Measurements from ENCODE around the gene INPP5D.

DNA sequence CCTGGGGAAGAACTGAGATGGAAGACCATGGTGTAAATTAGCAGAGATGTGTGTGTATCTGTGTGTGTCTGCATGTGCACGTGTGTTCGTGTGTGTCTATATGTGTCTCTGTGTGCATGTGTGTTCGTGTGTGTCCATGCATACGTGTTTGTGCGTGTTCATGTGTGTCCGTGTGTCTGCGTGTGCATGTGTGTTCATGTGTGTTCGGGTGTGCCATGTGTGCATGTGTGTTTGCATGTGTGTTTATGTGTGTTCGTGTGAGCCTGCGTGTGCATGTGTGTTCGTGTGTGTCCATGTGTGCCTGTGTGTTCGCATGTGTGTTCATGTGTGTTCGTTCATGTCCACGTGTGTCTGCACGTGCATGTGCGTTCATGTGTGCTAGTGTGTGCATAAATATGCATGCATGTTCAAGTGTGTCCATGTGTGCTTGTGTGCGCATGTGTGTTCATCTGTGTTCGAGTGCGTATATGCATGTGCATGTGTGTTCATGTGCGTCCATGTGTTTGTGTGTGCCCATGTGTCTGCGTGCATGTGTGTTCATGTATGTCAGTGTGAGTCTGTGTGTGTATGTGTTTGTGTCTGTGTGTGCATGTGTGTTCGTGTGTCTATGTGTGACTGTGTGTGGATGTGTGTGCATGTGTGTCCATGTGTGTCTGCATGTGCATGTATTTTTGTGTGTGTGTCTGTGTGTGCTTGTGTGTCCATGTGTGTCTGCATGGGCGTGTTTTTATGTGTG is 24.5 kb upstream of the INPP5D start:
- TF ChIP-seq, protein P1, sequence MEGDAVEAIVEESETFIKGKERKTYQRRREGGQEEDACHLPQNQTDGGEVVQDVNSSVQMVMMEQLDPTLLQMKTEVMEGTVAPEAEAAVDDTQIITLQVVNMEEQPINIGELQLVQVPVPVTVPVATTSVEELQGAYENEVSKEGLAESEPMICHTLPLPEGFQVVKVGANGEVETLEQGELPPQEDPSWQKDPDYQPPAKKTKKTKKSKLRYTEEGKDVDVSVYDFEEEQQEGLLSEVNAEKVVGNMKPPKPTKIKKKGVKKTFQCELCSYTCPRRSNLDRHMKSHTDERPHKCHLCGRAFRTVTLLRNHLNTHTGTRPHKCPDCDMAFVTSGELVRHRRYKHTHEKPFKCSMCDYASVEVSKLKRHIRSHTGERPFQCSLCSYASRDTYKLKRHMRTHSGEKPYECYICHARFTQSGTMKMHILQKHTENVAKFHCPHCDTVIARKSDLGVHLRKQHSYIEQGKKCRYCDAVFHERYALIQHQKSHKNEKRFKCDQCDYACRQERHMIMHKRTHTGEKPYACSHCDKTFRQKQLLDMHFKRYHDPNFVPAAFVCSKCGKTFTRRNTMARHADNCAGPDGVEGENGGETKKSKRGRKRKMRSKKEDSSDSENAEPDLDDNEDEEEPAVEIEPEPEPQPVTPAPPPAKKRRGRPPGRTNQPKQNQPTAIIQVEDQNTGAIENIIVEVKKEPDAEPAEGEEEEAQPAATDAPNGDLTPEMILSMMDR (IDR thresholded peaks at IDR 0.05; ENCODE audit: control extremely low read depth in 1 of 3, insufficient read depth in 1 of 3, low read depth in 1 of 3, low read length in 3 of 3) = no peak
- TF ChIP-seq SP4 (IDR thresholded peaks at IDR 0.05; ENCODE audit: low read length) (no peak), TAF1 (IDR thresholded peaks at IDR 0.05; ENCODE audit: low read depth, low read length) (no peak)

Measured in H1 (cell line).